Measurements from ENCODE around the gene GLIPR2.
"Not testable (repeated sequence)": the region's sequence is repeated elsewhere in the genome, so short reads cannot be mapped to it uniquely, and the experiment has no call there.

The GLIPR2 gene

GRCh38 chr9:36165826-36166167, 29.3 kb downstream of the GLIPR2 start:
- peak; percentile 72 for DNase-seq

DNA sequence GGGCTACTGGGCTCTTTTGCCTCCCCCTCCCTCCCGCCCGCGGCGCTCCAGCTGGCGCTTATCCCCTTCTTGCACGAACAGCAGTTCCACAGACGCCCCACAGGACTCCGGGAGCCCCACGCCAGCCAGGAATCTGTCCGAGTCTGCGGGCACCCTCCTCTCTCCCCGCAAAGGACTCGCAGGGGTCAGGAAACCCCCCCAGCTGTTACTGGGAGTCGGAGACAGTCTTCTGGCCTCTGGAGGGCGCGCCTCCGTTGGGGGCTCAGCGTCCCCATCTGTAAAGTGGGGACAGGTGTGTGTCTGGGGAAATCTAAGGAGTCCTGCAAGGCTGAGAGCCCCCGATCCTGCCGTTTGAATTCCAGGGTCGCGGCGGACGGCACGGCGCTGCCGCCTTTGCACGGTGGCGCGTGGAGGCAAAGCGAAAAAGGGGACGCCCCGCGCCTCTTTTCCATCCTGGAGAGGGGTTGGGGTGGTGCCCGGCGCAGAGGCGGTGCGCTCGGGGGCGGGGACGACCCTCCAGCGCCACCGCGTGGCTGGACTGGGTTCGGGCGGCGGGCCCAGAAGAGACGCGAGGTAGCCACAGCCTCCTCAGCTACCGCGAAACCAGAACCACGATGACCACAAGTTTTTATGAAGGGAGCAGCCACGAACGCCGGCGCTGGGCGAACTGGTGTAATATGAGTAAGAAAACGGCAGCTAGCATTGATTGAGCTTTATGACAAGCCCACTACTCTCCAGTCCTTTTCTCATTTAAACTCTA, 29.8 kb downstream of the GLIPR2 start:
- DNase-seq, result peak; percentile 86

DNA sequence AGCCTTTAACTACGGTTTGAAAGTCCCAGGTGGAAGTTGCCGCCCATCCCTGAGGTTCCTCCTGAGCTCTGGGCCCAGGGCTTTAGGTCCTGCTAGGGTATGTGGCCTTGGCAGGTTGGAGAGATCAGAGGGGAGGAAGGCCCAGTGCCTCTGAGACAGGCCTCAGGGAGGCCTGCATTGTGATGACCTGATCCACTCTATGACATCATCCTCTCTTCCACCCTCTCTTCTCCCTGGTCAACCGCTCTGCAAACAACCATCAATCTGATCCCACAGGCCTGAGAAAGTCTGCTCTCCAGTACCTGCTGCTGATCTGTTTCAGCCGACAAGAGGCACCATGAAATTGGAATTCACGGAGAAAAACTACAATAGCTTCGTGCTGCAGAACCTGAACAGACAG, 32.6 kb downstream of the GLIPR2 start, which contains the start of gene CCIN:
TSS of gene CCIN (plus strand) at position 223 of the 400 bp plus-strand sequence. CDS start at position 338, 115 bp downstream.
- DNase-seq, result no peak

- no peak for DNase-seq
These were observed 33.2 kb downstream of the GLIPR2 start for GRCh38 chr9:36169708-36170107.

DNA sequence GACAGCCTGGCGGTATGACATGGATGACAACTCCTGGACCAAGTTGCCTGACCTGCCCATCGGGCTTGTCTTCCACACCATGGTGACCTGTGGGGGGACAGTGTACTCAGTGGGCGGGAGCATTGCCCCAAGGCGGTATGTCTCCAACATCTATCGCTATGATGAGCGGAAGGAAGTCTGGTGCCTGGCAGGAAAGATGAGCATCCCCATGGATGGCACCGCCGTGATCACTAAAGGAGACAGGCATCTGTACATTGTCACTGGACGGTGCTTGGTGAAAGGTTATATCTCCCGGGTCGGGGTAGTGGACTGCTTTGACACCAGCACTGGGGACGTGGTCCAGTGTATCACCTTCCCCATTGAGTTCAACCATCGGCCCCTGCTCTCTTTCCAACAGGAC, 34.0 kb downstream of the GLIPR2 start:
- DNase-seq, result no peak

- no peak for DNase-seq
These were observed 37.3 kb downstream of the GLIPR2 start for GRCh38 chr9:36173861-36174260.

DNA sequence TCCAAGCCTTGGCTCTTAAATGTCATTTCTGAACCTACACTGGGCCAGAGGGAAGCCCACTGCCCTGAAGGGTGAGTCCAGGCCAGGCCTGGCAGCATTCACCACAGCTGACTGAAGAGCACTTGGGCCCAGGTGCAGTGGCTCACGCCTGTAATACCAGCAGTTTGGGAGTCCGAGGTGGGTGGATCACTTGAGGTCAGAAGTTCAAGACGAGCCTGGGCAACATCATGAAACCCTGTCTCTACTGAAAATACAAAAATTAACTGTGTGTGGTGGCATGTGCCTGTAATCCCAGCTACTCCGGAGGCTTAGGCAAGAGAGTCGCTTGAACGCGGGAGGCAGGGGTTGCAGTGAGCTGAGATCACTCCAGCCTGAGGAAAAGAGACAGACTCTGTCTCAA, 37.7 kb downstream of the GLIPR2 start:
- DNase-seq, result no peak

GRCh38 chr9:36174731-36175130, 38.2 kb downstream of the GLIPR2 start:
- no peak for DNase-seq

GRCh38 chr9:36175209-36175608, 38.7 kb downstream of the GLIPR2 start:
- DNase-seq, result not testable (repeated sequence)

DNA sequence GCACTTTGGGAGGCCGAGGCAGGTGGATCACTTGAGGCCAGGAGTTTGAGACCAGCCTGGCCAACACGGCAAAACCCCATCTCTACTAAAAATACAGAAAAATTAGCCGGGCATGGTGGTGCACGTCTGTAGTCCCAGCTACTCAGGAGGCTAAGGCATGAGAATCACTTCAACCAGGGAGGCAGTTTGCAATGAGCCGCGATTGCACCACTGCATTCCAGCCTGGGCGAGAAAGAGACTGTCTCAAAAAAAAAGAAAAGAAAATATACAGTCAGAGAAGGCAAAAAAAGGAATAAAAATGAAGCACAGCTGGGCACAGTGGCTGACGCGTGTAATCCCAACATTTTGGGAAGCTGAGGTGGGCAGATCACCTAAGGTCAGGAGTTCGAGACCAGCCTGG, 40.0 kb downstream of the GLIPR2 start:
- DNase-seq, result not testable (repeated sequence)

DNA sequence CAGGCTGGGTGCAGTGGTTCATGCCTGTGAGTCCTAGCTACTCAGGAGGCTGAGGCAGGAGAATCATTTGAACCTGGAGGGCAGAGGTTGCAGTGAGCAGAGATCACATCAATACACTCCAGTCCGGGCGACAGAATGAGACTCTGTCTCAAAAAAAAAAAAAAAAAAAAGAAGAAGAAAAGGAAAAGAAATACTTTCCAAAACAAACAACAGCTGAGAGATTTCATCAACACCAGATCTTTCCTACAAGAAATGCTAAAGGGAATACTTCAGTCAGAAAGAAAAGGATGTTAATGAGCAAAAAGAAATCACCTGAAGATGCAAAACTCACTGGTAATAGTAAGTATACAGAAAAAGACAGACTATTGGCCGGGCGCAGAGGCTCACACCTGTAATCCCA, 41.0 kb downstream of the GLIPR2 start:
- DNase-seq, result no peak

DNA sequence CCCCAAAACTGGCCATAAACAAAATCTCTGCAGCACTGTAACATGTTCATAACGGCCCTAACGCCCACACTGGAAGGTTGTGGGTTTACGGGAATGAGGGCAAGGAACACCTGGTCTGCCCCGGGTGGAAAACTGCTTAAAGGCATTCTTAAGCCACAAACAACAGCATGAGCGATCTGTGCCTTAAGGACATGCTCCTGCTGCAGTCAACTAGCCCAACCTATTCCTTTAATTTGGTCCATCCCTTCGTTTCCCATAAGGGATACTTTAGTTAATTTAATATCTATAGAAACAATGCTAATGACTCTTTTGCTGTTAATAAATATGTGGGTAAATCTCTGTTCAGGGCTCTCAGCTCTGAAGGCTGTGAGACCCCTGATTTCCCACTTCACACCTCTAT, 43.7 kb downstream of the GLIPR2 start:
- not testable (repeated sequence) for DNase-seq

DNA sequence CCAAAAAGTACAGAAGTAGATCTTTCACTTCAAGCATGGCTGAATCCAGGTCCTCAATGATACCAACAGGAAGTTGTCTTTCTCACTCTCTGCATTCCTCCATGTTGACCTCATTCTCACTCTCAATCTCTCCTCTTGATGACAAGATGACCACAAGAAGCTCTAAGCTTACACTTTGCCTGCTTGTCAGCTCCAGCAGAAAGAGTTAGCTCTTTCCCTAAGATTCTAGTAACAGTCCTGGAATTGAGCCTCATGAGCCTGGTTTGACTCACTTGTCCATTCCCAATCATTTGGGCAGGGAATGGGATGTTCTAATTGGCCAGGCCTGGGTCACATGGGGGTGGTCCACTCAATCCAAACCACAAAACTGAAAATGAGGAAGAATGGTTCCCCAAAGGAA, 50.9 kb downstream of the GLIPR2 start:
- DNase-seq, result peak; percentile 97

GRCh38 chr9:36188212-36188611, 51.7 kb downstream of the GLIPR2 start:
- no peak for DNase-seq

DNA sequence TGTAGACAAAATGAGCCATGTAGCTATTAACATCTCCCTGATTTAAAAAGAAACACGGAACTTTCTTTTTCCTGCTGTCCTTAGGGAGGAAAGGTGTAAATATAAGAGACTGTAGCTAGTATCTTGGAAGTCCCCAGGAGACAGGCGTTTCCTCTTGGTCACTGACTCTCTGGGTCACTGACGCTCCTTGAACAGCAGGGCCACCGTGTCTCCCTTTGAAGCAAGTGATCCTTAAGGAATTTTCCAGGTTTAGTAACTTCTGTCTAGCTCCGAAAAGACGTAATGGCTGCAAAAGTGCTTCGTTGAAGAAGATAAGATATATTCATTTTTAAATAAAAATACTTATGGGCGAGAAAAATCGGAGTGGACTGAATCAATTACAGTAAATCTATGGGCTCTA, 53.4 kb downstream of the GLIPR2 start:
- DNase-seq, result no peak

DNA sequence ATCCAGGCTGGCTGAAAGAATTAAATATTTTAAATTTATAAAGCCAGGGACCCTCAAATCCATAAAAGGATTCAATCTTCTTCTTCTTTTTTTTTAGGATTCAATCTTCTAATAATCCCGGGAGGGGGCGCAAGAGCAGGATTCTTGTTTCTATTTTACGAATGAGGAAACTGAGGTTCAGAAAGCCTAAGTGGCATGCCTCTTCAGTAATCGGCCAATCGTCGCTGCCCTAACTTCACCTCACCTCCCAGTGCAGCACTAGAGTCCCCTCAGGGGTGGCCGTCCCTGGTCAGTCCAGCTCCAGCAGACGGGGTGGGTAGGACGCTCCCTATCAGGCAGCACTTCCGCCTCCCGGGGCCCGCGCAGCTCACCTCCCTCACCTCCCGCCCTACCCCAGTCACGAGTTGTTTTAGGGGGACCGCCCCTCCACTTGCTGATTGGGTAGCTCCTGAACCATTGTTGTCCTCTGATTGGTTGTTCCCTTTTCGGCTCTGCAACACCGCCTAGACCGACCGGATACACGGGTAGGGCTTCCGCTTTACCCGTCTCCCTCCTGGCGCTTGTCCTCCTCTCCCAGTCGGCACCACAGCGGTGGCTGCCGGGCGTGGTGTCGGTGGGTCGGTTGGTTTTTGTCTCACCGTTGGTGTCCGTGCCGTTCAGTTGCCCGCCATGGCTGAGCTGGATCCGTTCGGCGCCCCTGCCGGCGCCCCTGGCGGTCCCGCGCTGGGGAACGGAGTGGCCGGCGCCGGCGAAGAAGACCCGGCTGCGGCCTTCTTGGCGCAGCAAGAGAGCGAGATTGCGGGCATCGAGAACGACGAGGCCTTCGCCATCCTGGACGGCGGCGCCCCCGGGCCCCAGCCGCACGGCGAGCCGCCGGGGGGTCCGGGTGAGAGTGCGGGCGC, 54.1 kb downstream of the GLIPR2 start, which contains the start of gene CLTA:
TSS of gene CLTA (plus strand) at position 534 of the 902 bp plus-strand sequence. CDS start at position 670, 136 bp downstream.
- DNase-seq, result peak; percentile 99

GRCh38 chr9:36191290-36191645, 54.7 kb downstream of the GLIPR2 start:
- no peak for DNase-seq

DNA sequence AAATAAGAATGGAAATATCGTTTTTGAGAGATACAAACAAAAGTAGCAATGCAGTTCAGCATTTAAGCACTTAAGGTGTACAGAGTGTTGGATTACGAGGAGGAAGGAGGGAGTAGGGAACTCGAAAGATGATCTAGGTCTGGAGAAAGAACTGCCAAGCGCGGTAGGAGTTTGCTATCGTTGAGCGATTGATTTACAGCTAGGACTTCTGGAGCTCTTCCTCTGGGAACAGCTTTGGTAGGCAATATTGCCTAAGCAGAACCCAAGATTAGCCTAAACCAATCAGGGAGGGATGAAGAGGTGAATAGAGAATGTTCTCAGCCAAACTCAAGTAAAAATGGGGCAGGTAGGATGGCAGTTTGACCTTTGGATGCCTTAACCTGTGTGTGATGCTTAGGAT, 55.2 kb downstream of the GLIPR2 start:
- DNase-seq, result no peak

GRCh38 chr9:36192196-36192595, 55.7 kb downstream of the GLIPR2 start:
- DNase-seq, result no peak

DNA sequence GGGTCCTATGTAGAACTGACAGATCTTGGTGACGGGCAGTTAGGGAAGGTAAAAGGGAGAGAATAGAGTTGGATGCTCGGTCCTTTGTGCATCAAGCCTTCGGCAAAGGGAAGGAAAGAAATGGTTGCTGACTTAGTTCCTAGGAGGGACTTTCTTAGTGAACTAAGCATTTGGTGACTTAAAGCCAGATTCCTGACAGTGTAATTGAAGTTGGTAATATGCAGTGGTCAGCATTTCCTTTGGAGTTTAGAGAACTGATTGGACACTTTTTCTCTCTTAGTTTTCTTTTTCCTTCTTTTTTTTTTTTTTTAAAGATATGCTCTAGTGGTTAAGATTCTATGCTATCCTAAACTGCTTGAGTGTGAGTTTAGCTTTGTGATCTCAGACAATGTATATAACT, 56.5 kb downstream of the GLIPR2 start:
- DNase-seq, result no peak

- DNase-seq, result no peak
These were observed 57.9 kb downstream of the GLIPR2 start for GRCh38 chr9:36194326-36195000.

DNA sequence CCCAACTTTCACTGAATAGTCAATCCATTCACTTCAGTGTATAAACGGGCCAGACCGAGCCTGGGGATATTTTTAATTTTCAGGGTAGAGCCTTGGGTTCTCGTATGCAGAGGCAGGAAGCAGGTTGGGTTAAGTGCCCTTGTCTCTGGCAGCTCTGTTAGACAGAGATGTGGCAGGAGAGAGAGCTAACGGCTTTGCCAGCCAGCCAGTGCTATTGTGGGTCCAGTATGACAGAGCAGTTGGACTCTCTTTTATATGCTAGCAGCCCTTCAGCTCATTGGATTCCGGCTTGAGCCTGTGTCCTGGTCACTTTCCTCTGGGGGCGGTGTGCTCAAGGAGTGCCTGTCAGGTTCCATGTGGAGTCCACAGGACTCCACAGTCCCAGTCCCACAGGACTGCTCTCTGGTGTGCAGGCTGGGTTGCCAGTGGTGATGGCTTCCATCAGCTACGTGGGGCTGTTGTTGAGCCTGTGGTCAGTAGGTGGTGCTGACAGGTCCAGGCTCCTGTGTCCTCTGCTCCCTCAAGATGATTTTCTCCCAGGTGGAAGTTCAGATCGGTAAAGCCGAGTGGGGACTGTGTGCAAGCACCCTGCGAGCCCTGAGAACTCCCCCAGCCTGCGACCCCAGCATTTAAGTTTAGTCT, 68.5 kb downstream of the GLIPR2 start:
- no peak for DNase-seq

DNA sequence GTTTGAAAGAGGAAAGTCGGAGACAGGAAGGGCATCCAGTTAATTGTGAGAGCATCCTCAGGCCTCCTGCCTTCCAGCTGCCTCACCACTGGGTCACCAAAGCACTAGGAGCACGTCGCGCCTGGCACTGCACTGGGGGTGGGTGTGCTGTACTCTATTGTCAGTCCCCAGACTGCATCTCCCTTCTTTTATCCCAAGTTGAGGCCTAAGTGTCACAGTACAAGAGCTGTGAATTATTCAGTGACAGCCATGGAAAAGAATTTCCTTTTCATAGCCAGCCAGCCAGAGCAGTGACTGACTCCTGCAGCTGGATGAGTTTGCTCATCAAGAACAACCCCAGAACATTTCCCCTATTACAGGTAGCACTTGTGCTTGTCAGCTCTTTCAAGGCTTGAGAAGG, 70.5 kb downstream of the GLIPR2 start:
- peak; percentile 53 for DNase-seq
